ENCODE results near the gene MED8.
"Not testable (repeated sequence)": the region's sequence is repeated elsewhere in the genome, so short reads cannot be mapped to it uniquely, and the experiment has no call there.

The MED8 gene

GRCh38 chr1:43382027-43382779 is 7.4 kb downstream of the MED8 start:
- no peak for DNase-seq

- DNase-seq: no peak
Observed at GRCh38 chr1:43381612-43382011, 8.0 kb downstream of the MED8 start.

- DNase-seq: no peak
Observed at GRCh38 chr1:43379476-43379875, 10.1 kb downstream of the MED8 start.

GRCh38 chr1:43377831-43378230 is 11.8 kb downstream of the MED8 start:
- no peak for DNase-seq

GRCh38 chr1:43376723-43377235 is 12.8 kb downstream of the MED8 start:
- DNase-seq: peak; percentile 78

GRCh38 chr1:43373066-43373940 is 16.3 kb downstream of the MED8 start:
- DNase-seq: no peak

- no peak for DNase-seq
Observed at GRCh38 chr1:43372172-43372571, 17.4 kb downstream of the MED8 start.

- DNase-seq: no peak
Observed at GRCh38 chr1:43370564-43370963, 19.0 kb downstream of the MED8 start.

GRCh38 chr1:43369779-43370178 is 19.8 kb downstream of the MED8 start:
- not testable (repeated sequence) for DNase-seq

GRCh38 chr1:43368646-43369020 is 21.0 kb downstream of the MED8 start:
- no peak for DNase-seq

GRCh38 chr1:43367904-43368645 is 21.5 kb downstream of the MED8 start, which contains the start of gene ELOVL1:
Gene ELOVL1 (minus strand): TSS chr1:43368011. CDS start chr1:43365609, 2,402 bp downstream.
- peak; percentile 100 for DNase-seq

GRCh38 chr1:43367026-43367903 is 22.3 kb downstream of the MED8 start:
- peak; percentile 97 for DNase-seq

- peak; percentile 89 for DNase-seq
Observed at GRCh38 chr1:43366601-43367025, 23.0 kb downstream of the MED8 start.

GRCh38 chr1:43366179-43366578 is 23.4 kb downstream of the MED8 start:
- peak; percentile 98 for DNase-seq

- DNase-seq: no peak
Observed at GRCh38 chr1:43365678-43366077, 23.9 kb downstream of the MED8 start.

- DNase-seq: no peak
Observed at GRCh38 chr1:43363935-43364525, 25.6 kb downstream of the MED8 start.

GRCh38 chr1:43363283-43363934 is 26.2 kb downstream of the MED8 start:
- DNase-seq: no peak

- DNase-seq: no peak
Observed at GRCh38 chr1:43360616-43361015, 29.0 kb downstream of the MED8 start.

GRCh38 chr1:43359696-43360095 is 29.9 kb downstream of the MED8 start:
- DNase-seq: no peak

GRCh38 chr1:43358746-43359693 is 30.6 kb downstream of the MED8 start, which contains the start of gene CDC20:
Gene CDC20 (plus strand): TSS chr1:43358981. CDS start chr1:43359216, 235 bp downstream.
- peak; percentile 100 for DNase-seq

Measured in NCI-H510A treated with DMSO at 0.1 percent for 48 hours (cell line).